Measurements from ENCODE around the gene TP53RK.

TP53RK gene

GRCh38 chr20:46691196-46691595, 2.0 kb upstream of the TP53RK start:
- no peak for TF ChIP-seq MYC (IDR thresholded peaks at IDR 0.05; ENCODE audit: low read depth, low read length)
- no peak for TF ChIP-seq POLR2A (IDR thresholded peaks at IDR 0.05; ENCODE audit: extremely low read depth, insufficient read length)
- TF ChIP-seq CTCF (IDR thresholded peaks at IDR 0.05; ENCODE audit: low read depth, low read length) = no peak
- no peak for TF ChIP-seq MAX (IDR thresholded peaks at IDR 0.05; ENCODE audit: low read depth, low read length)
- no peak for DNase-seq (ENCODE audit: low read depth)
- no peak overlapping the region for H3K4me3 ChIP-seq (ENCODE audit: low read depth, low read length)

- H3K4me3 ChIP-seq (ENCODE audit: low read depth, low read length) = peak overlapping the region; percentile 78
- TF ChIP-seq MYC (IDR thresholded peaks at IDR 0.05; ENCODE audit: low read depth, low read length) (no peak), CTCF (IDR thresholded peaks at IDR 0.05; ENCODE audit: low read depth, low read length) (no peak), POLR2A (IDR thresholded peaks at IDR 0.05; ENCODE audit: extremely low read depth, insufficient read length) (no peak)
- DNase-seq (ENCODE audit: low read depth) = peak; percentile 66
Measured at GRCh38 chr20:46690219-46691106, 1.2 kb upstream of the TP53RK start.

- TF ChIP-seq MYC (IDR thresholded peaks at IDR 0.05; ENCODE audit: low read depth, low read length) (0 out of 2 replicates have a peak, but pooled peaks have one; percentile 40), MAX (IDR thresholded peaks at IDR 0.05; ENCODE audit: low read depth, low read length) (no peak; the same call in 1 of the 2 replicates), CTCF (IDR thresholded peaks at IDR 0.05; ENCODE audit: low read depth, low read length) (no peak), POLR2A (IDR thresholded peaks at IDR 0.05; ENCODE audit: extremely low read depth, insufficient read length) (peak; percentile 53)
- DNase-seq (ENCODE audit: low read depth) = no peak
- H3K4me3 ChIP-seq (ENCODE audit: low read depth, low read length) = peak overlapping the region; percentile 78
Measured at GRCh38 chr20:46689754-46690085, 476 bp upstream of the TP53RK start.

GRCh38 chr20:46688151-46689081, 828 bp downstream of the TP53RK start:
- DNase-seq (ENCODE audit: low read depth) = peak; percentile 27
- H3K4me3 ChIP-seq (ENCODE audit: low read depth, low read length) = peak overlapping the region; percentile 99
- peak; percentile 94 for TF ChIP-seq MAX (IDR thresholded peaks at IDR 0.05; ENCODE audit: low read depth, low read length)
- TF ChIP-seq CTCF (IDR thresholded peaks at IDR 0.05; ENCODE audit: low read depth, low read length) = no peak
- no peak for TF ChIP-seq POLR2A (IDR thresholded peaks at IDR 0.05; ENCODE audit: extremely low read depth, insufficient read length)
- TF ChIP-seq MYC (IDR thresholded peaks at IDR 0.05; ENCODE audit: low read depth, low read length) = peak; percentile 53; the same call in 1 of the 2 replicates

- TF ChIP-seq MAX (IDR thresholded peaks at IDR 0.05; ENCODE audit: low read depth, low read length) (no peak), CTCF (IDR thresholded peaks at IDR 0.05; ENCODE audit: low read depth, low read length) (no peak), MYC (IDR thresholded peaks at IDR 0.05; ENCODE audit: low read depth, low read length) (no peak), POLR2A (IDR thresholded peaks at IDR 0.05; ENCODE audit: extremely low read depth, insufficient read length) (no peak)
- DNase-seq (ENCODE audit: low read depth) = no peak
- H3K4me3 ChIP-seq (ENCODE audit: low read depth, low read length) = no peak overlapping the region
Measured at GRCh38 chr20:46683939-46684750, 5.1 kb downstream of the TP53RK start.
